ENCODE data around the gene TCF7L2. TPM values are rescaled to one million over a fixed set of nuclear protein-coding genes. Genes with fewer than 3 reads are reported as not detected.
A peak's percentile ranks its signal among the peaks of the same experiment; 100 is the strongest.

Gene TCF7L2
- total RNA-seq, 1 experiment from 2014 or later, result 16.1 TPM

- Histone ChIP-seq H3K79me2 (ENCODE audit: low read length) (peaks cover 79% of the 10 kb centered on the region), H3K9me2 (replicated peaks; ENCODE audit: low read length) (no peaks in the 10 kb centered on the region), H3K4me2 (ENCODE audit: low read length) (peak overlapping the region; percentile 98), H3K9me3 (ENCODE audit: low read length) (no peaks in the 10 kb centered on the region), H3K4me3 (ENCODE audit: low read length) (peak overlapping the region; percentile 91), H3K4me1 (ENCODE audit: insufficient read depth, low read length) (peaks cover 44% of the 10 kb centered on the region), H3K9ac (ENCODE audit: low read length) (peak overlapping the region; percentile 98), H3K27me3 (ENCODE audit: low read length) (no peaks in the 10 kb centered on the region), H4K20me1 (ENCODE audit: low read length) (0 out of 2 replicates have a peak, but pooled peaks cover 9% of the 10 kb centered on the region), H2AFZ (ENCODE audit: low read length) (no peak overlapping the region), H3K36me3 (ENCODE audit: low read depth, low read length) (peaks cover 11% of the 10 kb centered on the region), H3F3A (ENCODE audit: low read length, unreplicated experiment) (no peaks in the 10 kb centered on the region), H3K27ac (ENCODE audit: low read length) (peak overlapping the region; percentile 92)
- intact Hi-C loops (cut with micrococcal nuclease), result loop anchor here (1.0 to 10.0 kb wide), 3 partner anchors 173 to 476 kb away; no protein-coding TSS in a partner anchor
- BruUV-seq (replicated peaks), result TSS peak; percentile 55
- POLR2A ChIA-PET (ENCODE audit: unreplicated experiment), result interaction anchor here (0.6 kb wide), 1 partner anchor 295 kb away, joined by 7 read pairs; no protein-coding TSS in a partner anchor
- peak; percentile 44 for DNase-seq
- no peak for ATAC-seq
- CTCF ChIA-PET, result no interaction called here
- TF ChIP-seq CTCF (conservative IDR thresholded peaks at IDR 0.05; ENCODE audit: low read depth, low read length) (no peak), EZH2phosphoT487 (IDR thresholded peaks at IDR 0.05; ENCODE audit: borderline replicate concordance, low read length) (no peak)
Measured at GRCh38 chr10:112953174-112954159, 3.4 kb downstream of the TCF7L2 start.

GRCh38 chr10:112954974-112955581, 5.0 kb downstream of the TCF7L2 start:
- Histone ChIP-seq H3K27me3 (ENCODE audit: low read length) (no peaks in the 10 kb centered on the region), H3K79me2 (ENCODE audit: low read length) (peaks cover 90% of the 10 kb centered on the region), H3K9me2 (replicated peaks; ENCODE audit: low read length) (no peaks in the 10 kb centered on the region), H3K36me3 (ENCODE audit: low read depth, low read length) (peaks cover 12% of the 10 kb centered on the region), H3K9ac (ENCODE audit: low read length) (peak overlapping the region; percentile 98), H3K4me2 (ENCODE audit: low read length) (peak overlapping the region; percentile 98), H2AFZ (ENCODE audit: low read length) (no peak overlapping the region), H3F3A (ENCODE audit: low read length, unreplicated experiment) (no peaks in the 10 kb centered on the region), H3K4me1 (ENCODE audit: insufficient read depth, low read length) (peaks cover 49% of the 10 kb centered on the region), H3K27ac (ENCODE audit: low read length) (peak overlapping the region; percentile 92), H4K20me1 (ENCODE audit: low read length) (0 out of 2 replicates have a peak, but pooled peaks cover 9% of the 10 kb centered on the region), H3K4me3 (ENCODE audit: low read length) (peak overlapping the region; percentile 91), H3K9me3 (ENCODE audit: low read length) (no peaks in the 10 kb centered on the region)
- DNase-seq (no peak), ATAC-seq (no peak)
- CTCF ChIA-PET, result no interaction called here
- BruUV-seq (replicated peaks), result no TSS peak
- intact Hi-C loops (cut with micrococcal nuclease), result loop anchor here (1.0 to 10.0 kb wide), 5 partner anchors 117 to 478 kb away; no protein-coding TSS in a partner anchor
- TF ChIP-seq EZH2phosphoT487 (IDR thresholded peaks at IDR 0.05; ENCODE audit: borderline replicate concordance, low read length) (no peak), CTCF (conservative IDR thresholded peaks at IDR 0.05; ENCODE audit: low read depth, low read length) (no peak), EZH2 (IDR thresholded peaks at IDR 0.05; ENCODE audit: low read length, unreplicated experiment) (no peak)
- POLR2A ChIA-PET (ENCODE audit: unreplicated experiment), result interaction anchor here (0.7 kb wide), 1 partner anchor 145 kb away, joined by 3 read pairs; no protein-coding TSS in a partner anchor

Data from PC-3 (cell line).